Vagina (tissue), 2 donors: ENCODE data around the gene PSMD6.

ENCODE experiments used
- CTCF ChIP-seq, 3 experiments: fragments of 450-650 bp in 2 of 3; fragments of 200-600 bp in 1 of 3; sonication (generic) in 1 of 3; IDR thresholded peaks; one replicate each; pipeline ENCODE4 v1.5.1; 2017 to 2019; ENCODE audit warnings: antibody characterized with exemption in 3 of 3, mild to moderate bottlenecking in 2 of 3, moderate library complexity in 2 of 3
- POLR2A ChIP-seq, 2 donors: fragments of 450-650 bp; IDR thresholded peaks; one replicate each; pipeline ENCODE4 v1.6.1; 2017; ENCODE audit warnings: antibody characterized with exemption in 2 of 2, mild to moderate bottlenecking in 2 of 2, moderate library complexity in 2 of 2
- POLR2AphosphoS5 ChIP-seq, 2 donors: sonication (generic); formaldehyde crosslinking; IDR thresholded peaks; one replicate each; pipeline ENCODE4 v1.9.0; 2017; ENCODE audit warnings: antibody characterized with exemption in 2 of 2, mild to moderate bottlenecking in 2 of 2, low read depth in 1 of 2; ENCODE audit not compliant: insufficient read depth in 1 of 2

- no peak for TF ChIP-seq CTCF (IDR thresholded peaks at IDR 0.05)
- TF ChIP-seq POLR2A (IDR thresholded peaks at IDR 0.05): no peak
- TF ChIP-seq POLR2AphosphoS5 (IDR thresholded peaks at IDR 0.05; ENCODE audit: insufficient read depth in 1 of 2, low read depth in 1 of 2): no peak
These were observed 19.7 kb upstream of the PSMD6 start for GRCh38 chr3:64042952-64043351.
